ENCODE results near the gene SCYGR4. TPM values are rescaled to one million over a fixed set of nuclear protein-coding genes. Genes with fewer than 3 reads are reported as not detected.

Gene SCYGR4
- total and polyA plus RNA-seq, 10 donors = 0.04 TPM; not detected in 9

GRCh38 chr2:227607941-227608340, 9.4 kb upstream of the SCYGR4 start:
- no peak overlapping the region for H3K4me3 ChIP-seq
- no peak for DNase-seq
- 34 to 58% (median 45%) methylated on average over 3 of the region's 3 CpGs for WGBS, 5 donors
- H3K4me1 ChIP-seq = peaks cover 0 to 22% (median 8%) of the 10 kb centered on the region in 6 donors
- no peak overlapping the region for H3K27ac ChIP-seq
- no peak for TF ChIP-seq CTCF (IDR thresholded peaks at IDR 0.05 in 8 of 11, conservative IDR thresholded peaks at IDR 0.05 in 3 of 11)
- no peak for TF ChIP-seq POLR2AphosphoS5 (IDR thresholded peaks at IDR 0.05)
- TF ChIP-seq POLR2A (IDR thresholded peaks at IDR 0.05) = no peak
- intact Hi-C loops (cut with DNase I; ENCODE audit: low total_unique reads) = no loop called here
- peaks cover 0 to 28% (median 0%) of the 10 kb centered on the region in 7 donors for H3K27me3 ChIP-seq (replicated peaks in 1 of 7)
- no peaks in the 10 kb centered on the region for H3K9me3 ChIP-seq
- no peaks in the 10 kb centered on the region for H3K36me3 ChIP-seq

- peak; percentile 77 for DNase-seq
- TF ChIP-seq POLR2AphosphoS5 (IDR thresholded peaks at IDR 0.05) = peak in 1 of 3 donors; percentile 44
- no peak for TF ChIP-seq POLR2A (IDR thresholded peaks at IDR 0.05)
- intact Hi-C loops (cut with DNase I; ENCODE audit: low total_unique reads) = no loop called here
- no peaks in the 10 kb centered on the region for H3K36me3 ChIP-seq
- peaks cover 0 to 33% (median 0%) of the 10 kb centered on the region in 7 donors for H3K27me3 ChIP-seq (replicated peaks in 1 of 7)
- 17 to 51% (median 40%) methylated on average over 10 to 16 of the region's 16 CpGs for WGBS, 5 donors
- H3K4me3 ChIP-seq = no peak overlapping the region
- H3K9me3 ChIP-seq = no peaks in the 10 kb centered on the region
- H3K27ac ChIP-seq = no peak overlapping the region
- H3K4me1 ChIP-seq = peaks cover 0 to 22% (median 8%) of the 10 kb centered on the region in 6 donors
Observed at GRCh38 chr2:227608561-227609338, 8.5 kb upstream of the SCYGR4 start.

- DNase-seq = no peak
- Histone ChIP-seq H3K27me3 (replicated peaks in 1 of 7) (peaks cover 0 to 33% (median 0%) of the 10 kb centered on the region in 7 donors), H3K4me3 (no peak overlapping the region), H3K4me1 (peaks cover 0 to 22% (median 8%) of the 10 kb centered on the region in 6 donors), H3K27ac (no peak overlapping the region), H3K9me3 (no peaks in the 10 kb centered on the region), H3K36me3 (no peaks in the 10 kb centered on the region)
- intact Hi-C loops (cut with DNase I; ENCODE audit: low total_unique reads) = no loop called here
- WGBS, 5 donors = 68 to 77% (median 74%) methylated on average over 2 of the region's 2 CpGs
- TF ChIP-seq POLR2AphosphoS5 (IDR thresholded peaks at IDR 0.05) = no peak
- no peak for TF ChIP-seq CTCF (IDR thresholded peaks at IDR 0.05 in 8 of 11, conservative IDR thresholded peaks at IDR 0.05 in 3 of 11)
- no peak for TF ChIP-seq POLR2A (IDR thresholded peaks at IDR 0.05)
Observed at GRCh38 chr2:227610123-227610522, 7.2 kb upstream of the SCYGR4 start.

- H3K27ac ChIP-seq = no peak overlapping the region
- intact Hi-C loops (cut with DNase I; ENCODE audit: low total_unique reads) = no loop called here
Observed at GRCh38 chr2:227612546-227613271, 4.6 kb upstream of the SCYGR4 start.

More at GRCh38 chr2:227612546-227613271, 4.6 kb upstream of the SCYGR4 start:
- 80 to 91% (median 86%) methylated on average over 11 of the region's 11 CpGs for WGBS, 5 donors
- Histone ChIP-seq H3K27me3 (replicated peaks in 1 of 7) (peaks cover 0 to 35% (median 0%) of the 10 kb centered on the region in 7 donors), H3K36me3 (no peaks in the 10 kb centered on the region), H3K4me3 (no peak overlapping the region), H3K9me3 (no peaks in the 10 kb centered on the region), H3K4me1 (peaks cover 0 to 19% (median 8%) of the 10 kb centered on the region in 6 donors)
- DNase-seq = no peak
- TF ChIP-seq POLR2A (IDR thresholded peaks at IDR 0.05) (no peak), CTCF (IDR thresholded peaks at IDR 0.05 in 8 of 11, conservative IDR thresholded peaks at IDR 0.05 in 3 of 11) (no peak), POLR2AphosphoS5 (IDR thresholded peaks at IDR 0.05) (no peak)
